Right lung (tissue), 5 donors: Measurements from ENCODE around the gene PPDPF. TPM values are rescaled to one million over a fixed set of nuclear protein-coding genes. Genes with fewer than 3 reads are reported as not detected.
A peak's percentile ranks its signal among the peaks of the same experiment; 100 is the strongest.

Experiments
- DNase-seq, 2 donors: peaks; one replicate each; pipeline ENCODE4 v3.0.0-alpha.2; 2013
- polyA plus RNA-seq, 5 donors: library from polyadenylated mRNA; unstranded; fragments of 120-200 nt; gene quantifications; one replicate each; pipeline versions ENCODE4 v1.2.1 to v1.2.3, GENCODE V29; 2013; ENCODE audit warnings: inconsistent platforms in 1 of 5, low replicate concordance in 1 of 5; ENCODE audit not compliant: insufficient read length in 5 of 5, insufficient read depth in 1 of 5

Gene PPDPF
- polyA plus RNA-seq, 5 donors, result 140 to 601 (median 282) TPM

- no peak for DNase-seq
Measured at GRCh38 chr20:63484651-63485403, 35.7 kb upstream of the PPDPF start.

- no peak for DNase-seq
Measured at GRCh38 chr20:63486300-63486855, 34.2 kb upstream of the PPDPF start.

GRCh38 chr20:63487116-63487764 lies 33.3 kb upstream of the PPDPF start:
- DNase-seq, result no peak

- no peak for DNase-seq
Measured at GRCh38 chr20:63487781-63488241, 32.8 kb upstream of the PPDPF start.

- DNase-seq, result no peak
Measured at GRCh38 chr20:63488315-63489251, 32.0 kb upstream of the PPDPF start.

GRCh38 chr20:63490416-63490815 lies 30.1 kb upstream of the PPDPF start:
- DNase-seq, result no peak

GRCh38 chr20:63491078-63491477 lies 29.5 kb upstream of the PPDPF start:
- no peak for DNase-seq

- DNase-seq, result no peak
Measured at GRCh38 chr20:63491635-63492230, 28.8 kb upstream of the PPDPF start.

- DNase-seq, result no peak
Measured at GRCh38 chr20:63492518-63492917, 28.0 kb upstream of the PPDPF start.

- no peak for DNase-seq
Measured at GRCh38 chr20:63492982-63493381, 27.6 kb upstream of the PPDPF start.

- DNase-seq, result no peak
Measured at GRCh38 chr20:63493563-63494020, 27.0 kb upstream of the PPDPF start.

- DNase-seq, result no peak
Measured at GRCh38 chr20:63494084-63494419, 26.5 kb upstream of the PPDPF start.

GRCh38 chr20:63494420-63495166 lies 26.0 kb upstream of the PPDPF start:
- DNase-seq, result no peak

- no peak for DNase-seq
Measured at GRCh38 chr20:63495167-63495720, 25.3 kb upstream of the PPDPF start.

- DNase-seq, result peak; percentile 31 to 43
Measured at GRCh38 chr20:63495741-63496595, 24.6 kb upstream of the PPDPF start.

- DNase-seq, result no peak
Measured at GRCh38 chr20:63496596-63497120, 23.9 kb upstream of the PPDPF start.

GRCh38 chr20:63497138-63497945 lies 23.2 kb upstream of the PPDPF start:
- no peak for DNase-seq
